Fibroblast of lung (primary cell): ENCODE measurements around the gene SLX9.
"Not testable (repeated sequence)": the region's sequence is repeated elsewhere in the genome, so short reads cannot be mapped to it uniquely, and the experiment has no call there.

ENCODE experiments used
- EZH2 ChIP-seq: IDR thresholded peaks from 2 replicates; pipeline ENCODE4 v1.5.1; 2012; ENCODE audit warnings: low read length, control low read depth, mild to moderate bottlenecking; ENCODE audit errors: missing control alignments
- TF ChIP-seq, protein P1 (sequence below), 2 donors: IDR thresholded peaks in 1 of 2; conservative IDR thresholded peaks in 1 of 2; 1 replicate in 1 of 2; 2 replicates in 1 of 2; pipeline ENCODE4 v1.5.1; 2011 to 2012; ENCODE audit warnings: low read length in 2 of 2, control low read depth in 1 of 2, inconsistent platforms in 1 of 2, low read depth in 1 of 2, mild to moderate bottlenecking in 1 of 2

DNA sequence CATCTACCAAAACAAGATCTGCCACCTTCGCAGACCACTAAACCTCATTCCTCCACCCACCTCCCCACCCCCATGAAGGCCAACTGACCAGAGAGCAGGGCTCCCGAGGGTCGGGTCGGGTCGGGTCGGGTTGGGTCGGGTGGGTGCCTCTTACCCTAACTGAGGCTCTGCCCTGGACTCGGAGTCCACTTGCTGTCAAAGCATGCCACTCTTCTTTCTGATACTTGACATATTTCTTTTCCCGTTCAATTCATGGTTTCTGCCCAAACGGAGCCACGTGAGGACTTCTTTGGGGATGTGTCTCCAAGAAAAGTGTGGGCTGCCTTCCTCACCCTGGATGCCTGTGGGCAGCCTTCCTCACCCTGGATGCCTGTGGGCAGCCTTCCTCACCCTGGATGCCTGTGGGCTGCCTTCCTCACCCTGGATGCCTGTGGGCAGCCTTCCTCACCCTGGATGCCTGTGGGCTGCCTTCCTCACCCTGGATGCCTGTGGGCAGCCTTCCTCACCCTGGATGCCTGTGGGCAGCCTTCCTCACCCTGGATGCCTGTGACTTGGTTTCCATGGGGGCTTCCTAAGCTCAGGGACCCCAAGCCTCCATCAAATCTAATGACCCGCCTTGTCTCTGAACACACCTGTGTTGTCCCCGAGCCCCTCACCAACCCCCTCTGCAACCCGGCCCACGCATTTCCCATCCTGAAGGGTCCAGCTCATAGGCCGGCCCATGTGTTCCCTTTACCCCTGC, 11.2 kb upstream of the SLX9 start:
- TF ChIP-seq, protein P1, sequence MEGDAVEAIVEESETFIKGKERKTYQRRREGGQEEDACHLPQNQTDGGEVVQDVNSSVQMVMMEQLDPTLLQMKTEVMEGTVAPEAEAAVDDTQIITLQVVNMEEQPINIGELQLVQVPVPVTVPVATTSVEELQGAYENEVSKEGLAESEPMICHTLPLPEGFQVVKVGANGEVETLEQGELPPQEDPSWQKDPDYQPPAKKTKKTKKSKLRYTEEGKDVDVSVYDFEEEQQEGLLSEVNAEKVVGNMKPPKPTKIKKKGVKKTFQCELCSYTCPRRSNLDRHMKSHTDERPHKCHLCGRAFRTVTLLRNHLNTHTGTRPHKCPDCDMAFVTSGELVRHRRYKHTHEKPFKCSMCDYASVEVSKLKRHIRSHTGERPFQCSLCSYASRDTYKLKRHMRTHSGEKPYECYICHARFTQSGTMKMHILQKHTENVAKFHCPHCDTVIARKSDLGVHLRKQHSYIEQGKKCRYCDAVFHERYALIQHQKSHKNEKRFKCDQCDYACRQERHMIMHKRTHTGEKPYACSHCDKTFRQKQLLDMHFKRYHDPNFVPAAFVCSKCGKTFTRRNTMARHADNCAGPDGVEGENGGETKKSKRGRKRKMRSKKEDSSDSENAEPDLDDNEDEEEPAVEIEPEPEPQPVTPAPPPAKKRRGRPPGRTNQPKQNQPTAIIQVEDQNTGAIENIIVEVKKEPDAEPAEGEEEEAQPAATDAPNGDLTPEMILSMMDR (conservative IDR thresholded peaks at IDR 0.05 in 1 of 2, IDR thresholded peaks at IDR 0.05 in 1 of 2; ENCODE audit: low read depth in 1 of 2, low read length in 2 of 2) = not testable (repeated sequence)
- TF ChIP-seq EZH2 = not testable (repeated sequence)
